Measurements from ENCODE around the gene FANCD2OS.
"Not testable (repeated sequence)": the region's sequence is repeated elsewhere in the genome, so short reads cannot be mapped to it uniquely, and the experiment has no call there.

The FANCD2OS gene, protein sequence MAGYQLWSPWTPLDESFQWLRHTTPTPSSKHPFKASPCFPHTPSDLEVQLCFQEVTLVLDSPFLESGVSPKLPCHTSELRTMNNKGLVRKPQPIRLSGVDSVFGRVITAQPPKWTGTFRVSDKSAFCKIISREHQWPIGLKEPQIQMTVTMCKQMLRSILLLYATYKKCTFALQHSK

DNA sequence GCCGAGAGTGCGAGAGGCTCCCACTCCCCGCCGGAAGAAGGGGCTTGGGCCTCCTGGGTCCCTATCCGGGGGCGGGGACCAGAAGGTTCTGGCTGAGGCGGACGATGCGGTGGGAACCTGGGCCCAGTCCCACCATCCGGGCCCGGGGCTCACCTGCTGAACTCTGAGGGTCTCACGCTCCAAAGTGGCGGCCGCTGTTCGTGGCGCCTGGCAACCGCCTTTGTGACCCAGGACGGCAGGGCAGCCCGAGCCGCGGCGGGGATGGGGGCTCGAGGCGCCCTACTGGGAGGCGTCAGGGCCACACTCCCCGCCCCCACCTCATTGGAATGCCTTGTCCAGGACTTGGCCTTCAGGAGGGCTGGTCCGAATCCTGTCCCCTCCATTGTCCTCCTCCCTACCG is at the start of gene FANCD2OS:
TSS of gene FANCD2OS (minus strand) at position 165 of the 400 bp plus-strand sequence. CDS start 3,481 bp downstream, outside the sequence.
- no peak for DNase-seq (ENCODE audit: low read depth)

GRCh38 chr3:10157031-10157430 is 49.0 kb upstream of the FANCD2OS start:
- DNase-seq (ENCODE audit: low read depth): no peak

- DNase-seq (ENCODE audit: low read depth): no peak
Measured at GRCh38 chr3:10155658-10156057, 47.6 kb upstream of the FANCD2OS start.

GRCh38 chr3:10155123-10155472 is 47.0 kb upstream of the FANCD2OS start:
- no peak for DNase-seq (ENCODE audit: low read depth)

DNA sequence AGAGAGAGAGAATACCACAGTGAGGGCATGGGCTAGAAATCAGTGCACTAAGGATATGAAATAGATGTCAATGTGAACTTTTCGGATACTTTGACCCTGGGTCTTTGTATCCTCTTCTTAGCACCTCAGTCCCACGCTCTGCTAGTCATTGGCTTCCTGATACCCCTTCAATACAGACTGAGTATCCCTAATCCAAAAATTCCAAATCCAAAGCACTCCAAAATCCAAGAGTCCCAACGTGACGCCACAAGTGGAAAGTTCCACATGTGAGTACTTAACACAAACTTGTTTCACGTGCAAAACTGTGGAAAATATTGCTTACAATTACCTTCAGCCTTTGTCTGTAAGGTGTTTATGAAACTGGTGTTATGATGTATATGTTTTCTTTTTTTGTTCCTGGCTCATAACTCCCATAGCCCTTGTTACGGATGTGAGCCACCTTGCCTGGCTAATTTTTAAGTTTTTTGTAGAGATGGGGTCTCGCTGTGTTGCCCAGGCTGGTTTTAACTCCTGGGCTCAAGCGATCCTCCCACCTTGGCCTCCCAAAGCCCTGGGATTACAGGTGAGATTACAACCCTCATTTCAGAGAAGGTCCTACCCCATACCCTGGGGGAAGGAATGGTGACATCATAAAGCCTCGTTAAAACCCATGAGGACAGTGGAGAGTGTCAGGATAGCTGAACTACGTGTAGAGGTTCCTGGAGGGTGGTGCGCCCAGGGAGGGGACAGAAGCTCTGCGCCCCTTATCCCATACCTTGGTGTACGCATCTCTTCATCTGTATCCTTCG is 46.5 kb upstream of the FANCD2OS start:
- DNase-seq (ENCODE audit: low read depth): no peak

GRCh38 chr3:10150987-10151386 is 42.9 kb upstream of the FANCD2OS start:
- DNase-seq (ENCODE audit: low read depth): no peak

GRCh38 chr3:10149226-10149625 is 41.2 kb upstream of the FANCD2OS start:
- DNase-seq (ENCODE audit: low read depth): no peak

DNA sequence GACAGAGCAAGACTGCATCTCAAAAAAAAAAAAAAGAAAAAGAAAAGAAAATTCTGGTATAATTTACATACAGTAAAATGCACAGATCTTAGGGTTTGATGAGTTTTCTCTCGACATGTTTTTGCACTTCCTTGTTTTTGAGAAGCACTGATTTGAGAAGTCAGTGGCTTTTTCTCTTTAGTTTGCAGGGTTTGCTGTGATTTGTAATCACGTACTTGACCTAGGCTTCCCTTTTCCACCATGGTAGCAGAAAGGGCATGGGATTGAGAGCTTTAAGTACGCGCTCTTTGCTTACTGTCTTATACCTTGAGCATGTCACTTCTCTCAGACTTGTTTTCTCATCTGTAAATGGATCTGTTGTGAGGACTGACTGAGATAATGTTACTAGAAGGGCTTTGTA is 37.6 kb upstream of the FANCD2OS start:
- DNase-seq (ENCODE audit: low read depth): no peak

DNA sequence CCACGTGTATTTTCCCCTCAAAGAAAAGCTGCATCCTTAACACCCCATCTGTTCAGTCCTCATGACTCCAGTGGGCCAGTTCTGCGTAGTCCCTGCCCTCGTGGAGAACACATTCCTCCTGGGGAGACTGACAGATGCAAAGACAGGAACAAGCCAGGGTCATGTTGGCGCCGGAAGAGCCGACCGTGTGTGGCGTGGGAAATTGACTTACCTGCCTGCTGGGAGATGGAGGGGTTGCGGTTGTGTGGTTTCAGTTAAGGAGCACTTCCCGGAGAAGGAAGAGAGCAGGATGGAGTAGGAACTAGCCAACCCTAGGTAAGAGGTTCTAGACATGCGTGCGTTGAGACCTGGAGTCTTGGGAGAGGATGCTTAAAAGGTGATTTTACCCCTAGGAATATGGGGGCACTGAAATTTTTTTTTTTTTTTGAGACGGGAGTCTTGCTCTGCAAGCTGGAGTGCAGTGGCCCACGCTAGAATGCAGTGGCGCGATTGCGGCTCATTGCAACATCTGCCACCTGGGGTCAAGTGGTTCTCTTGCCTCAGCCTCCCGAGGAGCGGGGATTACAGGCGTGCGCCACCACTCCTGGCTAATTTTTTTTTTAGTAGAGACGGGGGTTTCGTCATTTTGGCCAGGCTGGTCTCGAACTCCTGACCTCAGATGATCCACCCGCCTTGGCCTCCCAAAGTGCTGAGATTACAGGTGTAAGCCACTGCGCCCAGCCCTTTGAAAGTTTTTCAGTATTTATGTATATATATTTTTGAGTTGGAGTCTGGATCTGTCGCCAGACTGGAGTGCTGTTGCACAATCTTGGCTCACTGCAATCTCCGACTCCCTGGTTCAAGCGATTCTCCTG is 34.9 kb upstream of the FANCD2OS start:
- no peak for DNase-seq (ENCODE audit: low read depth)

- no peak for DNase-seq (ENCODE audit: low read depth)
Measured at GRCh38 chr3:10140996-10141546, 33.0 kb upstream of the FANCD2OS start.

DNA sequence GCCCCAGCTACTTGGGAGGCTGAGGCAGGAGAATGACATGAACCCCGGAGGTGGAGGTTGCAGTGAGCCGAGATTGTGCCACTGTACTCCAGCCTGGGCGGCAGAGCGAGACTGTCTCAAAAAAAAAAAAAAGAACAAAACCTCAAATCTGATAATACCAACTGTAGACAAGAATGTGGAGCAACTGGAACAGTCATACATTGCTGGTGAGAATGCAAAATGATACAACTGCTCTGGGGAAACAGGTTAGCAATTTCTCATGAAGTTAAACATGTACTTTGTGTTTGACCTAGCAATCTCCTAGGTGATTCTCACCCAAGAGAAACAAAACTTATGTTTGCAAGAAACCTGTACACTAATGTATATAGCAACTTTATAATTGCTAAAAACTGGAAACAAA is 29.1 kb upstream of the FANCD2OS start:
- no peak for DNase-seq (ENCODE audit: low read depth)

GRCh38 chr3:10136426-10137005 is 28.5 kb upstream of the FANCD2OS start:
- DNase-seq (ENCODE audit: low read depth): no peak

- not testable (repeated sequence) for DNase-seq (ENCODE audit: low read depth)
Measured at GRCh38 chr3:10135872-10136271, 27.8 kb upstream of the FANCD2OS start.

- DNase-seq (ENCODE audit: low read depth): no peak
Measured at GRCh38 chr3:10122724-10123123, 14.7 kb upstream of the FANCD2OS start.

DNA sequence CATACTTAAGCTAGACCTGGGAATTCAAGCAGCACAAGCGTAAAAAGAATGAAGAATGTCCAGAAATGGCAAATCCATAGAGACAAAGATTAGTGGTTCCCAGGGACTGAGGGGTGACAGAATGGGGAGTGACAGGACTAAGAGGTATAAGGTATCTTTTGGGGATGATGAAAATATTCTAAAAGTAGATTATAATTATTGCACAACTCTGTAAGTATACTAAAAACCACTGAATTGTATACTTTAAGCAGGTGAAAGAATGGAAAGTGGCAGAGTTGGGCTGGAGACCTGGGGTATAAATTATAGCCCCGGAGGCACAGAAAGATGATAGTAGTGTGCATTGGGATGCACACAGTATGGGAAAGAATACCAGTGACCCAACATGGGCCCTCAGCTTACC is 13.0 kb upstream of the FANCD2OS start:
- DNase-seq (ENCODE audit: low read depth): no peak

DNA sequence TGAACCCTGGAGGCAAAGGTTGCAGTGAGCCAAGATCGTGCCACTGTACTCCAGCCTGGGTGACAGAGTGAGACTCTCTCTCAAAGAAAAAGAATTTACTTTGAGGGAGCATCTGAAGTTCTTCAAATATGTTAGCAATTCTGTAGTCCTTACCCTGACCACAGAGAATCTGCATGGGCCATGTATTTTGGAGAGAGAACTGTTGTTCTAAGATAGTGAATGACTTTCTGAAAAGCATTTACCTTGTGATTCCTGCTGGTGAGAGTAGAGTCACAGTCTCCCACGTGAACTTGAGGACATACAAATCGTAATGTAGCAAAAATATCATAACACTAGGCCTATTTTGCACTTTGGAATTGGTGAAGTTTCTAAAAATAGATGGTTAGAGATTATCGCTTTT is 11.3 kb upstream of the FANCD2OS start:
- no peak for DNase-seq (ENCODE audit: low read depth)

DNA sequence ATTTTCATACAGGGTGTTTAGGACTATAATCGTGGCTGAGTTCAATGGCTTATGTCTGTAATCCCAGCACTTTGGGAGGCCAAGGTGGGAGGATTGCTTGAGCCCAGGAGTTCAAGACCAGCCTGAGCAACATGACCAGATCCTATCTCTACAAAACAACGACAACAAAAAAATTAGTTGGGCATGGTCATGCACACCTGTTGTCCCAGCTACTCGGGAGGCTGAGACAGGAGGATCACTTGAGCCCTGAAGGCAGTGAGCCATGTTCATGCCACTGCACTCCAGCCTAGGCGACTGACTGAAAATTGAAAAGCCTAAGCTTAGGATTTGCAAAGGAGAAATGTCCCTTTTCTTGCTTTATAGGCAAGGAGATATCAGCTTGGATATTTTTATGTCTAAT is 8.9 kb upstream of the FANCD2OS start:
- no peak for DNase-seq (ENCODE audit: low read depth)

GRCh38 chr3:10116138-10116460 is 8.0 kb upstream of the FANCD2OS start:
- DNase-seq (ENCODE audit: low read depth): peak; percentile 4

DNA sequence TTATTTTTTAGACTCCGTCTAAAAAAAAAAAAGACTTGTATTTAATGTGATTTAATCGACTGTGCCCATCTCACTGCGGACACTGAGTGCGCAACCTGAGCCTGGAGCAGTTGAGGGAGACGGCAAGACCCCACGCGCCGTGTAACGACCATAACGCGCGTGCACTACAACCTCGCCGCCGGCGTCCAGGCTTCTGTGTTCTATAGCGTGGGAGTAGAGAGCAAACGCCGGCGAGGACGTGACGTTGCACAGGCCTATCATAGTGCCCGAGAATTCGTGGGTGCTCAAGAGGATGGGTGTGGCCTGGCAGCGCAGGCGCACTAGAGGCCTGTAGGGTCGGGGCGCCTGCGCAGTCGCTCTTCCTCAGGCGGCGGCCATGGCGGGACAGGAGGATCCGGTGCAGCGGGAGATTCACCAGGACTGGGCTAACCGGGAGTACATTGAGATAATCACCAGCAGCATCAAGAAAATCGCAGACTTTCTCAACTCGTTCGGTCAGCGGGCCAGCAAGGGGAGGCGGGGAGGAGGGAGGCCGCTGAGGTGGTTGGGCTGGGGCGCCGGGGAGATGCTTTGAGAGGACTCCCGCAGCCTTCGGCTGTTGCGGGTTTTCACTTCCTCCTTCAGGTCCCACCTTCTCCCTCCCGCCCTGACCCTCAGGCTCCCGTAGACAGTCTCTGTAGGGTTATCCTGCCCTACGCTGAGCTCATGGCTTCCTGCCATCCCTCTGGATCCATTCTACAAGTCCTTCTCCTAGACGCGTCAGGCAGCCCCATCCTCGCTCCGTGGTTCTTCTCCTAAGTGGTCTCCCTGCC is 7.5 kb upstream of the FANCD2OS start, which contains the start of gene BRK1:
TSS of gene BRK1 (plus strand) at position 350 of the 812 bp plus-strand sequence. CDS start at position 377, 27 bp downstream.
- DNase-seq (ENCODE audit: low read depth): peak; percentile 89

DNA sequence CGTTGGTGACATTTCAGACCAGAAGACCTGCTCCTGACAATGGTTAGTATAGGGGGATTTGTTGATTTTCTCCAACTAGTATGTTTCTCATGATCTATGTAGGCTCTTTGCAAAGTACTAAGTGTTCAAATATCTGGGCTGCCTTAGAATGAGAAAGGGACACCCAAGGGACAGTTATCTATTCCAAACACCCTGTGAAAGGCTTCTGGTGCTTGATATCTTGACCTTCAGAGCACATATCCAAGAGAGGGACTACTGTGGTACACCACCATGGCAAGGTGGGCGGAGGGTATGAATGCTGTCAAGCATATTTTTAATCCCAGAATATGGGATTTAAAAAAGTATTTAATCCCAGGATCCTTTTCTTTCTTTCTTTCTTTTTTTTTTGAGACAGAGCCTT is 1.1 kb downstream of the FANCD2OS start:
- no peak for DNase-seq (ENCODE audit: low read depth)

GRCh38 chr3:10099041-10099440 is 9.0 kb downstream of the FANCD2OS start:
- no peak for DNase-seq (ENCODE audit: low read depth)

Measured in stimulated activated CD8-positive, alpha-beta memory T cell treated with anti-CD3 and anti-CD28 coated beads, Interleukin-12 subunit alpha, Interleukin-12 subunit beta, amount 100 ng/mL, for 1 hour (primary cell).